Fibroblast of lung (primary cell): ENCODE data around the gene SART3. TPM values are rescaled to one million over a fixed set of nuclear protein-coding genes. Genes with fewer than 3 reads are reported as not detected.

Source experiments
- DNase-seq, 2 donors: peaks; one replicate each; pipeline versions ENCODE4 v3.0.0 to v3.0.0-alpha.2; 2010; ENCODE audit warnings: low read depth in 2 of 2
- H2AFZ ChIP-seq: 2 replicates; pipeline ENCODE4 v1.5.1; 2012; ENCODE audit warnings: low read length, control low read depth, inconsistent platforms
- H3K27ac ChIP-seq: 2 replicates; pipeline ENCODE4 v1.5.1; 2011; ENCODE audit warnings: low read length, control low read depth; ENCODE audit not compliant: insufficient read depth
- H3K27me3 ChIP-seq: 2 replicates; pipeline ENCODE4 v1.5.1; 2011; ENCODE audit warnings: mild to moderate bottlenecking, low read length; ENCODE audit not compliant: control insufficient read depth, insufficient read depth
- H3K36me3 ChIP-seq: 2 replicates; pipeline ENCODE4 v1.5.1; 2011; ENCODE audit warnings: low read length; ENCODE audit not compliant: control insufficient read depth, insufficient read depth
- H3K4me1 ChIP-seq: 2 replicates; pipeline ENCODE4 v1.5.1; 2011; ENCODE audit warnings: low read length; ENCODE audit not compliant: control insufficient read depth, insufficient read depth; ENCODE audit errors: extremely low read depth
- H3K4me2 ChIP-seq: 2 replicates; pipeline ENCODE4 v1.5.1; 2011; ENCODE audit warnings: low read length, control low read depth; ENCODE audit not compliant: insufficient read depth; ENCODE audit errors: extremely low read depth
- H3K4me3 ChIP-seq, 4 experiments: fragments of 200-600 bp in 1 of 4; sonication (generic) in 1 of 4; replicated peaks in 1 of 4; 2 replicates each; pipeline ENCODE4 v1.5.1; 2011 to 2016; ENCODE audit warnings: low read length in 4 of 4, low read depth in 3 of 4, mild to moderate bottlenecking in 3 of 4, control low read depth in 2 of 4, inconsistent platforms in 1 of 4, mixed read lengths in 1 of 4; ENCODE audit not compliant: insufficient read depth in 1 of 4; ENCODE audit errors: control extremely low read depth in 1 of 4
- H3K79me2 ChIP-seq: 2 replicates; pipeline ENCODE4 v1.5.1; 2012; ENCODE audit warnings: mild to moderate bottlenecking, low read length, inconsistent platforms; ENCODE audit not compliant: control insufficient read depth, insufficient read depth
- H3K9ac ChIP-seq: 2 replicates; pipeline ENCODE4 v1.5.1; 2011; ENCODE audit warnings: mild to moderate bottlenecking, low read length, control low read depth; ENCODE audit not compliant: insufficient read depth
- H3K9me3 ChIP-seq: 2 replicates; pipeline ENCODE4 v1.5.1; 2012; ENCODE audit warnings: low read depth, low read length; ENCODE audit not compliant: control insufficient read depth, insufficient read depth
- H4K20me1 ChIP-seq: 2 replicates; pipeline ENCODE4 v1.5.1; 2011; ENCODE audit warnings: low read length; ENCODE audit not compliant: control insufficient read depth, insufficient read depth; ENCODE audit errors: extremely low read depth
- EZH2 ChIP-seq: IDR thresholded peaks from 2 replicates; pipeline ENCODE4 v1.5.1; 2012; ENCODE audit warnings: low read length, control low read depth, mild to moderate bottlenecking; ENCODE audit errors: missing control alignments
- polyA plus RNA-seq, 2 donors: library from polyadenylated mRNA; depleted of rRNA in 1 of 2; stranded (reverse) in 1 of 2; unstranded in 1 of 2; fragments of >200 nt; gene quantifications; 2 replicates each; pipeline ENCODE4 v1.2.1, GENCODE V29; 2011 to 2012; ENCODE audit warnings: missing spikeins in 1 of 2
- total RNA-seq: library from RNA; depleted of rRNA; stranded (reverse); fragments of >200 nt; gene quantifications from 2 replicates; pipeline ENCODE4 v1.2.1, GENCODE V29; 2014
- TF ChIP-seq, protein P1 (sequence below), 2 donors: IDR thresholded peaks in 1 of 2; conservative IDR thresholded peaks in 1 of 2; 1 replicate in 1 of 2; 2 replicates in 1 of 2; pipeline ENCODE4 v1.5.1; 2011 to 2012; ENCODE audit warnings: low read length in 2 of 2, control low read depth in 1 of 2, inconsistent platforms in 1 of 2, low read depth in 1 of 2, mild to moderate bottlenecking in 1 of 2

SART3 gene
- total and polyA plus RNA-seq, 2 donors (not counting 1 experiment from before 2014, with no cell fraction given) = 15.5 to 157 TPM

DNA sequence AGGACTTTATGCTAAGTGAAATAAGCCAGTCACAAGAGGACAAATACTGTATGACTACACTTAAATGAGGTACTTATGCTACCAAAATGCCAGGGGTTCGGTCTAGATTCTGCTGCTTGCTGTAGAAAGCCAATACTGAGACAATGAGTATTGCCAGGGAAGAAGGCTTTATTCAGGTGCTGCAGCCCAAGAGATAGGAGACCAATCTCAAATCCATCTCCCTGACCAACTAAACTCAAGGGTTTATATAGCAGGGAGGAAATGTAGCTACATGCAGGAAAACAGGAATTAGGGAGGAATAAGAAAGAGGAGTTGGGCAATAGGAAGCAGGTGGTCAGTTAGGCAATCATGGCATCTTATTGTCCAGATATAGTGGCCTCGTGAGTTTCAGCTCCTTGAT, 58.1 kb downstream of the SART3 start:
- Histone ChIP-seq H4K20me1 (no peaks in the 10 kb centered on the region), H3K9me3 (no peaks in the 10 kb centered on the region), H3K79me2 (no peaks in the 10 kb centered on the region), H3K4me1 (no peaks in the 10 kb centered on the region), H3K36me3 (no peaks in the 10 kb centered on the region), H3K4me2 (no peak overlapping the region), H3K4me3 (no peak overlapping the region), H3K27me3 (no peaks in the 10 kb centered on the region), H3K27ac (no peak overlapping the region), H2AFZ (no peak overlapping the region), H3K9ac (no peak overlapping the region)
- TF ChIP-seq, protein P1, sequence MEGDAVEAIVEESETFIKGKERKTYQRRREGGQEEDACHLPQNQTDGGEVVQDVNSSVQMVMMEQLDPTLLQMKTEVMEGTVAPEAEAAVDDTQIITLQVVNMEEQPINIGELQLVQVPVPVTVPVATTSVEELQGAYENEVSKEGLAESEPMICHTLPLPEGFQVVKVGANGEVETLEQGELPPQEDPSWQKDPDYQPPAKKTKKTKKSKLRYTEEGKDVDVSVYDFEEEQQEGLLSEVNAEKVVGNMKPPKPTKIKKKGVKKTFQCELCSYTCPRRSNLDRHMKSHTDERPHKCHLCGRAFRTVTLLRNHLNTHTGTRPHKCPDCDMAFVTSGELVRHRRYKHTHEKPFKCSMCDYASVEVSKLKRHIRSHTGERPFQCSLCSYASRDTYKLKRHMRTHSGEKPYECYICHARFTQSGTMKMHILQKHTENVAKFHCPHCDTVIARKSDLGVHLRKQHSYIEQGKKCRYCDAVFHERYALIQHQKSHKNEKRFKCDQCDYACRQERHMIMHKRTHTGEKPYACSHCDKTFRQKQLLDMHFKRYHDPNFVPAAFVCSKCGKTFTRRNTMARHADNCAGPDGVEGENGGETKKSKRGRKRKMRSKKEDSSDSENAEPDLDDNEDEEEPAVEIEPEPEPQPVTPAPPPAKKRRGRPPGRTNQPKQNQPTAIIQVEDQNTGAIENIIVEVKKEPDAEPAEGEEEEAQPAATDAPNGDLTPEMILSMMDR (conservative IDR thresholded peaks at IDR 0.05 in 1 of 2, IDR thresholded peaks at IDR 0.05 in 1 of 2; ENCODE audit: low read depth in 1 of 2, low read length in 2 of 2) = no peak
- TF ChIP-seq EZH2 = no peak
- no peak for DNase-seq

DNA sequence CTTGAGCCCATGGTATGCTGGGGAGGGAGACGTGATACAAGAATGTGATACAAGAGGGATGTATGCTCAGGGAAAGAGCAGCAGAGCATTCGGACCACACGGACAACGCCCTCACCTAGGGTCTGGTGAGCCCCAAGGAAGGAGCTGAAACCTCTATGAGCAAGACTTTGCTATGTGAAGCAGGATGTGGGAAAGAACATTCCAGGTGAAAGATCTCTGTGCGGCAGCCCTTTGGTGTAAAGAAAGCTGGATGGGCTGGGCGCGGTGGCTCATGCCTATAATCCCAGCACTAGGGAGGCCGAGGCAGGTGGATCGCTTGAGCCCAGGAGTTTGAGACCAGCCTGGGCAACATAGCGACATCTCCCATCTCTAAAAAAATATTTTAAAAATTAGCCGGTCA, 62.8 kb downstream of the SART3 start:
- no peaks in the 10 kb centered on the region for H3K4me1 ChIP-seq
- no peak overlapping the region for H3K4me3 ChIP-seq
- H3K27ac ChIP-seq = no peak overlapping the region
- no peaks in the 10 kb centered on the region for H3K9me3 ChIP-seq
- H3K79me2 ChIP-seq = no peaks in the 10 kb centered on the region
- H2AFZ ChIP-seq = no peak overlapping the region
- no peak overlapping the region for H3K4me2 ChIP-seq
- no peak overlapping the region for H3K9ac ChIP-seq
- no peak for DNase-seq
- H3K36me3 ChIP-seq = no peaks in the 10 kb centered on the region
- H4K20me1 ChIP-seq = no peaks in the 10 kb centered on the region
- no peaks in the 10 kb centered on the region for H3K27me3 ChIP-seq
- TF ChIP-seq, protein P1 (conservative IDR thresholded peaks at IDR 0.05 in 1 of 2, IDR thresholded peaks at IDR 0.05 in 1 of 2; ENCODE audit: low read depth in 1 of 2, low read length in 2 of 2) = no peak
- no peak for TF ChIP-seq EZH2

DNA sequence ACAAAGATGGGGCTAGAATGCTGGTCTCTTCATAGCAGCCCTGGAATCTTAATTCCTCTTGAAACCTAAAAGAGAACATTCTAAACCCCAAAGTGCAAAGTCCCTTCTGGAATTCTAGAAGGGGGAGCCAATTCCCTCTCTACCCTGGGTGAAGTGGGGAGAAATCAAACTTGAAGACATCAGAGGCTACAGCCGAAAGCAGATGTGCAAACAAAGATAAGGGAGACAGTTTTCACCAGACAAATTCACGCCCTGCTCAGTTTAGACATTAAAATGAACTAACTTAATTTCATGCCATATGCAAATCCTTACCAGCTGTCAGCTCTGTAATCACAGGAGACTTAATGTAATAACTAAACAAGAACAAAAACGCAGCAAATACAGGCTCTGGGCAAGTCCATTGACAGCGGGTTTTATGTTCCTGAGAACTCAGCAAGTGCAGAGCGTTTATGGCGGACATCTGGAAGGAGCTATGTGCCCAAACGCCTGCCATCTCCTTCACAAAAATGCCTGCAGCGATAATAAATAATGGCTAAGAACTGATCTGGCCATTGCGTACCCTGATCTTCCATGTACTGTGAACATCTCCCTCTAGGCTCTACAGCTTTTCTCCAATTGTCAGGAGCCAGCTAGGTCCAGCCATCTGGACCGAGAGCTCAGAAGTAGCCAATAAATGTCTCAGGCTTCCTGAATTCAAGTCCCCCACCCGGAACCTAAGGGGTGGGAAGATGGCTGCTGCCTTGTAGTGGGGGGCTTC, 65.0 kb downstream of the SART3 start:
- Histone ChIP-seq H3K79me2 (no peaks in the 10 kb centered on the region), H3K27me3 (no peaks in the 10 kb centered on the region), H4K20me1 (no peaks in the 10 kb centered on the region), H3K4me1 (no peaks in the 10 kb centered on the region), H2AFZ (no peak overlapping the region), H3K9me3 (no peaks in the 10 kb centered on the region), H3K4me2 (no peak overlapping the region), H3K36me3 (no peaks in the 10 kb centered on the region), H3K9ac (no peak overlapping the region), H3K4me3 (no peak overlapping the region), H3K27ac (no peak overlapping the region)
- TF ChIP-seq, protein P1 (conservative IDR thresholded peaks at IDR 0.05 in 1 of 2, IDR thresholded peaks at IDR 0.05 in 1 of 2; ENCODE audit: low read depth in 1 of 2, low read length in 2 of 2) = no peak
- TF ChIP-seq EZH2 = no peak
- no peak for DNase-seq
